Upper lobe of right lung (tissue), 1 donor: Measurements from ENCODE around the gene GRIA1. TPM values are rescaled to one million over a fixed set of nuclear protein-coding genes. Genes with fewer than 3 reads are reported as not detected.
"Not testable (repeated sequence)": the region's sequence is repeated elsewhere in the genome, so short reads cannot be mapped to it uniquely, and the experiment has no call there.

Experiments
- ATAC-seq: fragments of 200-7000 bp; cut with Tn5 transposase; one replicate; pipeline ENCODE4 v1.9.1; 2020; ENCODE audit warnings: mild to moderate bottlenecking, moderate library complexity
- DNase-seq: peaks from one replicate; pipeline ENCODE4 v3.0.0-alpha.2; 2020
- H3K27ac ChIP-seq: fragments of 200-600 bp; one replicate; pipeline ENCODE4 v1.8.0; 2022
- H3K27me3 ChIP-seq: fragments of 200-600 bp; one replicate; pipeline ENCODE4 v1.8.0; 2022; ENCODE audit warnings: mild to moderate bottlenecking
- H3K36me3 ChIP-seq: fragments of 200-600 bp; one replicate; pipeline ENCODE4 v1.8.0; 2022
- H3K4me1 ChIP-seq: fragments of 200-600 bp; one replicate; pipeline ENCODE4 v1.8.0; 2022
- H3K4me3 ChIP-seq: fragments of 200-600 bp; one replicate; pipeline ENCODE4 v1.8.0; 2022; ENCODE audit warnings: mild to moderate bottlenecking
- H3K9me3 ChIP-seq: fragments of 200-600 bp; one replicate; pipeline ENCODE4 v1.8.0; 2022
- CTCF ChIP-seq: fragments of 200-600 bp; IDR thresholded peaks from one replicate; pipeline ENCODE4 v1.8.0; 2022; ENCODE audit warnings: antibody characterized with exemption
- intact Hi-C: fragments of 100-400 bp; cut with DNase I; formaldehyde crosslinking; loops from one replicate; pipeline ENCODE4 v1.11.0; 2022
- total RNA-seq: library from RNA; stranded (reverse); fragmentation: NEBNext Ultra II Directional; extraction: Animal tissue kit (Norgen Biotek cat#: 25700); gene quantifications from one replicate; pipeline ENCODE4 v1.2.1, GENCODE V29; 2021
- donor health status: DM: no; HTN: yes; CAD: no; lungs with severe emphysema.

The GRIA1 gene
- total RNA-seq, 1 donor from 2014 or later: 21.9 TPM

- no peaks in the 10 kb centered on the region for H3K27me3 ChIP-seq
- no peaks in the 10 kb centered on the region for H3K4me1 ChIP-seq
- intact Hi-C loops: no loop called here
- no peaks in the 10 kb centered on the region for H3K9me3 ChIP-seq
- TF ChIP-seq CTCF: no peak
- no peak overlapping the region for H3K4me3 ChIP-seq
- H3K36me3 ChIP-seq: no peaks in the 10 kb centered on the region
- DNase-seq (no peak), ATAC-seq (no peak)
- H3K27ac ChIP-seq: no peak overlapping the region
Observed at GRCh38 chr5:153831973-153832372, 341.5 kb downstream of the GRIA1 start.

GRCh38 chr5:153835891-153836515 lies 345.5 kb downstream of the GRIA1 start:
- H3K9me3 ChIP-seq: no peaks in the 10 kb centered on the region
- H3K27me3 ChIP-seq: no peaks in the 10 kb centered on the region
- intact Hi-C loops: no loop called here
- no peaks in the 10 kb centered on the region for H3K4me1 ChIP-seq
- H3K27ac ChIP-seq: no peak overlapping the region
- TF ChIP-seq CTCF: no peak
- H3K36me3 ChIP-seq: no peaks in the 10 kb centered on the region
- no peak for ATAC-seq
- no peak for DNase-seq
- H3K4me3 ChIP-seq: no peak overlapping the region

GRCh38 chr5:153849303-153850113 lies 359.0 kb downstream of the GRIA1 start:
- H3K4me1 ChIP-seq, ATAC-seq, H3K9me3 ChIP-seq, H3K27me3 ChIP-seq, H3K27ac ChIP-seq, DNase-seq, H3K36me3 ChIP-seq, H3K4me3 ChIP-seq, intact Hi-C loops: not testable (repeated sequence)

- intact Hi-C loops: no loop called here
- DNase-seq (no peak), ATAC-seq (no peak)
- Histone ChIP-seq H3K36me3 (no peaks in the 10 kb centered on the region), H3K27ac (no peak overlapping the region), H3K27me3 (no peaks in the 10 kb centered on the region), H3K9me3 (no peaks in the 10 kb centered on the region), H3K4me1 (no peaks in the 10 kb centered on the region), H3K4me3 (no peak overlapping the region)
- TF ChIP-seq CTCF: no peak
Observed at GRCh38 chr5:153860195-153860886, 369.9 kb downstream of the GRIA1 start.

- H3K27ac ChIP-seq, intact Hi-C loops, H3K36me3 ChIP-seq, ATAC-seq, H3K9me3 ChIP-seq, H3K4me1 ChIP-seq, DNase-seq, H3K27me3 ChIP-seq, H3K4me3 ChIP-seq: not testable (repeated sequence)
Observed at GRCh38 chr5:153862906-153863305, 372.4 kb downstream of the GRIA1 start.
